DMS53 treated with DMSO at 0.1 percent for 48 hours (cell line): Measurements from ENCODE around the gene SPP2.

Experiments
- DNase-seq: peaks from one replicate; lab custom pipeline; 2025; ENCODE audit not compliant: unreplicated experiment; lab: John Stamatoyannopoulos, UW

The SPP2 gene

GRCh38 chr2:234050455-234051135, at the start of gene SPP2:
Gene SPP2, plus strand, starts transcription at chr2:234050702. Its CDS starts 85 bp downstream, at chr2:234050787.
- no peak for DNase-seq

GRCh38 chr2:234001380-234002160, 48.9 kb upstream of the SPP2 start:
- DNase-seq, result no peak

GRCh38 chr2:234002281-234002680, 48.2 kb upstream of the SPP2 start:
- DNase-seq, result no peak

- no peak for DNase-seq
These were observed 46.4 kb upstream of the SPP2 start for GRCh38 chr2:234003972-234004617.

- no peak for DNase-seq
These were observed 45.4 kb upstream of the SPP2 start for GRCh38 chr2:234005126-234005525.

GRCh38 chr2:234006501-234006900, 44.0 kb upstream of the SPP2 start:
- no peak for DNase-seq

GRCh38 chr2:234014427-234014826, 36.1 kb upstream of the SPP2 start:
- DNase-seq, result no peak

- DNase-seq, result no peak
These were observed 34.6 kb upstream of the SPP2 start for GRCh38 chr2:234015861-234016260.

- DNase-seq, result no peak
These were observed 30.6 kb upstream of the SPP2 start for GRCh38 chr2:234019896-234020295.

GRCh38 chr2:234020332-234020731, 30.2 kb upstream of the SPP2 start:
- DNase-seq, result no peak

- DNase-seq, result no peak
These were observed 28.1 kb upstream of the SPP2 start for GRCh38 chr2:234022424-234022823.

GRCh38 chr2:234024304-234024703, 26.2 kb upstream of the SPP2 start:
- DNase-seq, result no peak

- DNase-seq, result no peak
These were observed 25.0 kb upstream of the SPP2 start for GRCh38 chr2:234025466-234025865.

GRCh38 chr2:234025891-234026401, 24.6 kb upstream of the SPP2 start:
- DNase-seq, result no peak

GRCh38 chr2:234026693-234027254, 23.7 kb upstream of the SPP2 start:
- no peak for DNase-seq

- no peak for DNase-seq
These were observed 22.9 kb upstream of the SPP2 start for GRCh38 chr2:234027641-234028040.

GRCh38 chr2:234029150-234029733, 21.3 kb upstream of the SPP2 start:
- DNase-seq, result no peak

- no peak for DNase-seq
These were observed 19.3 kb upstream of the SPP2 start for GRCh38 chr2:234031207-234031606.

- DNase-seq, result no peak
These were observed 18.1 kb upstream of the SPP2 start for GRCh38 chr2:234032279-234032856.

GRCh38 chr2:234033174-234033573, 17.3 kb upstream of the SPP2 start:
- DNase-seq, result no peak

- no peak for DNase-seq
These were observed 16.6 kb upstream of the SPP2 start for GRCh38 chr2:234033885-234034284.
